Left ventricle myocardium inferior (tissue), 1 donor: Measurements from ENCODE around the gene ADORA2A. TPM values are rescaled to one million over a fixed set of nuclear protein-coding genes. Genes with fewer than 3 reads are reported as not detected.

ENCODE experiments used
- DNase-seq: peaks from one replicate; pipeline ENCODE4 v3.0.0-alpha.2; 2020
- H3K27ac ChIP-seq: fragments of 200-600 bp; replicated peaks from 2 replicates; pipeline ENCODE4 v1.8.0; 2021
- H3K27me3 ChIP-seq: fragments of 200-600 bp; 2 replicates; pipeline ENCODE4 v1.8.0; 2021; ENCODE audit warnings: low read depth
- H3K36me3 ChIP-seq: fragments of 200-600 bp; 2 replicates; pipeline ENCODE4 v1.8.0; 2021
- H3K4me1 ChIP-seq: fragments of 200-600 bp; 2 replicates; pipeline ENCODE4 v1.8.0; 2021
- H3K4me3 ChIP-seq: fragments of 200-600 bp; 2 replicates; pipeline ENCODE4 v1.8.0; 2021; ENCODE audit warnings: mild to moderate bottlenecking, moderate library complexity
- H3K9me3 ChIP-seq: fragments of 200-600 bp; replicated peaks from 2 replicates; pipeline ENCODE4 v1.8.0; 2021
- CTCF ChIP-seq: fragments of 200-600 bp; IDR thresholded peaks from 2 replicates; pipeline ENCODE4 v1.8.0; 2021; ENCODE audit warnings: antibody characterized with exemption, mild to moderate bottlenecking, borderline replicate concordance
- intact Hi-C: fragments of 100-400 bp; cut with micrococcal nuclease; formaldehyde crosslinking; loops from one replicate; pipeline ENCODE4 v1.11.0; 2022
- total RNA-seq: library from RNA; stranded (reverse); fragmentation: NEBNext Ultra II Directional; extraction: Animal tissue kit (Norgen Biotek cat#: 25700); gene quantifications from one replicate; pipeline ENCODE4 v1.2.1, GENCODE V29; 2021
- donor health status: DM: no; HTN: yes; CAD: no; lungs with severe emphysema.

The ADORA2A gene
- total RNA-seq, 1 donor from 2014 or later: 3.6 TPM

GRCh38 chr22:24398409-24398808, 29.0 kb upstream of the ADORA2A start:
- H3K27ac ChIP-seq: peak overlapping the region; percentile 10
- peaks cover 20% of the 10 kb centered on the region for H3K36me3 ChIP-seq
- no peak for DNase-seq
- intact Hi-C loops: no loop called here
- H3K4me1 ChIP-seq: peaks cover 71% of the 10 kb centered on the region
- H3K4me3 ChIP-seq: no peak overlapping the region
- H3K9me3 ChIP-seq: no peaks in the 10 kb centered on the region
- no peaks in the 10 kb centered on the region for H3K27me3 ChIP-seq
- TF ChIP-seq CTCF: no peak

- intact Hi-C loops: no loop called here
- Histone ChIP-seq H3K4me1 (peaks cover 71% of the 10 kb centered on the region), H3K27me3 (no peaks in the 10 kb centered on the region), H3K27ac (peak overlapping the region; percentile 87), H3K4me3 (no peak overlapping the region), H3K9me3 (no peaks in the 10 kb centered on the region), H3K36me3 (peaks cover 27% of the 10 kb centered on the region)
- TF ChIP-seq CTCF: no peak
- no peak for DNase-seq
These were observed 27.2 kb upstream of the ADORA2A start for GRCh38 chr22:24400034-24400725.

DNA sequence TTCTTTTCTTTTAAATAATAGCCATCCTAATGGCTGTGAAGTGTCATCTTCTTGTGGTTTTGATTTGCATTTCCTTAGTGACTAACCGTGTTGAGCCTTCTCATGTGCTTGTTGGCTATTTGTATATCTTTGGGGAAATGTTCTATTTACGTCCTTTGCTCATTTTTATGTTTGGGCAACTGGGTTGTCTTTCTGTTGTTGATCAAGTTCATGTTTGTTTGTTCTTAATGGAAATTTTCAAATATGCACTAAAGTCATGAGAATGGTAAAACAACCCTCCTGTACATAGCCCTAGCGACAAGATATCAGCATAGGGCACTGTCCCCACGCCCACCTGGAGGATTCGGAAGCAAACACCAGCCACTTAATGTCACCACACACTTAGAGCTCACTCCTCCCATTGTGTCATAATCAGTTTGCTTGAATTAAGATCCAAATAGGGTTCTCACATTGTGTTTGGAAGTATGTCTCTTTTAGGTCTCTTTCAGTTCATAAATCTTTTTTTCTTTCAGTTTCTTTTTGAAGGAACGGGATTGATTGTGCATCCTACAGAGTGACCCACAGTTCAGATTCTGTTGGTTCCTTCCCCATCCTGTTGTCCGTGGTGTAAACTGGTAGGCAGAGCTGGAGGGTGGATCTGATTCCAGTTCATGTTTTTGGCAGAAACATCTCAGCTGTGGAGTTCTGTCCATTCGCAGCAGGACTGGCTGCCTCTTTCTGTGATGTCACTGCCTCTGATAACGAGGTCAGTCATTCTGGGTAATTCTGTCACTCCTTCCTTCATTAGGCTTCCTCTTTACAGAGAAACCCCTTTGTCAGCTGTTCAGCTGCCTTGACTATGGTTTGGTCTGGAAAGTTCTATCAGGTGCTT, 26.4 kb upstream of the ADORA2A start:
- peak overlapping the region; percentile 1 for H3K4me3 ChIP-seq
- peaks cover 76% of the 10 kb centered on the region for H3K4me1 ChIP-seq
- H3K9me3 ChIP-seq: no peaks in the 10 kb centered on the region
- intact Hi-C loops: no loop called here
- peaks cover 28% of the 10 kb centered on the region for H3K36me3 ChIP-seq
- DNase-seq: no peak
- no peak for TF ChIP-seq CTCF
- H3K27me3 ChIP-seq: no peaks in the 10 kb centered on the region
- peak overlapping the region; percentile 87 for H3K27ac ChIP-seq

DNA sequence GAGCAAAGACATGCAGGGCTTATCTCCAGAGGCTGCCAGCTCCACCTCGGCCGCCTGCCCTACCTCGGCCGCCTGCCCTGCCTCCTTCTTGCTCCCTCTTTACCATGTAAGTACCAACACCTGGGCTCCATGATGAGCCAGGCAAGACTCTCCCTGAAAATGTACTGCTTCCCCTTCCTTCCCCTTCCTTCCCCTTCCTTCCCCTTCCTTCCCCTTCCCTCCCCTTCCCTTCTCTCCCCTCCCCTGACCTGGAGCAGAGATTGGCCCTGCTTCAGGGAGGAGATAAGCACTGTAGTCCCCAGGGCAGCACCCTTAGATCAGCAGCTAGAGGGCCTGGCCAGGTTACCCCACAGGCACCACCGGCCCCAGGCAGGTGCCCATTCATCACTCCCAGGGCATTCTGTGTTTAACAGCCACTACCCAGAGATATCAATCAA, 25.4 kb upstream of the ADORA2A start:
- no peak for TF ChIP-seq CTCF
- intact Hi-C loops: no loop called here
- H3K27me3 ChIP-seq: no peaks in the 10 kb centered on the region
- peaks cover 18% of the 10 kb centered on the region for H3K36me3 ChIP-seq
- no peak for DNase-seq
- H3K4me1 ChIP-seq: peaks cover 79% of the 10 kb centered on the region
- H3K4me3 ChIP-seq: peak overlapping the region; percentile 47
- H3K9me3 ChIP-seq: no peaks in the 10 kb centered on the region
- peak overlapping the region; percentile 87 for H3K27ac ChIP-seq

DNA sequence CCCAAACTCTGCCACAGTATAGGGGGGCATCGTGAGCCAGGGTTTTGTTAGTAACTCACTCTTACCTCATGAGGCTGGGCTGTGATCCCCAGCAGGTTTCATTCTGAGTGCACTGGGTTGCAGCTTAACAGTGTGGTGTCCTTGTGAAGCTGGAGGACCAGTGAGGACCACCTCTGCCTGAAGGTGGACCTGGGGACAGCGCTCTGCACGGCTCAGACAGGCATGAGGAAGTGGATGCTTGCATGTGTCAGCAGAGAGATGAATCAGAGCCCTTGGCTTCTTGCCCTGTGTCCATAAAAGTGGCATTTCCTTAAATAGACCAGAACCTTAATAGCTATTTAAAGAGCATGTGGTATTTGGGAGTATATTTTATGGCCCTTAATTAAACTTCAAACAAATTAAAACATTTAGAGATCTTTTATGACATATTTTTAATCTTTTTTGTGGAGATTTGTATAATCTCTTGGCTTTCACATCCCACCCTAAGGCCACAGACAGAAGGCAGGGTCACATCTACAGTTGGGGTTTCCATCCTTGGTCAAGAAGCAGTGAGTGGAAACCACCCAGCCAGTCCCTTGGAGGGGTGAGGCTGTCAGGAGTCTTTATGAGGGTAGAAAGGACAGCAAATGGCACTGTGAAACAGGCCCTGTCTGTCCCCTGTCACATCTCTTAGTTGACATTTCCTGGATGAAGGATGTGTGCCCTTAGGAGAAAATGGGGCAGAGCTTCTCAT, 24.8 kb upstream of the ADORA2A start:
- H3K4me3 ChIP-seq: peak overlapping the region; percentile 47
- no peak for TF ChIP-seq CTCF
- intact Hi-C loops: no loop called here
- H3K4me1 ChIP-seq: peaks cover 79% of the 10 kb centered on the region
- H3K27ac ChIP-seq: peak overlapping the region; percentile 87
- DNase-seq: peak; percentile 57
- no peaks in the 10 kb centered on the region for H3K9me3 ChIP-seq
- no peaks in the 10 kb centered on the region for H3K27me3 ChIP-seq
- H3K36me3 ChIP-seq: peaks cover 14% of the 10 kb centered on the region
